B cell (primary cell): ENCODE data around the gene TBRG4. TPM values are rescaled to one million over a fixed set of nuclear protein-coding genes. Genes with fewer than 3 reads are reported as not detected.

Experiments used
- ATAC-seq: fragments of 200-7000 bp; cut with Tn5 transposase; one replicate; pipeline ENCODE4 v1.10.0; 2021; ENCODE audit warnings: low read depth, mild to moderate bottlenecking, moderate number of reproducible peaks, moderate library complexity
- CTCF ChIA-PET: fragments of 350-600 bp; sonication (Branson Sonifier 250); formaldehyde crosslinking; loops from one replicate; lab custom pipeline; 2021; ENCODE audit warnings: antibody characterized with exemption, inconsistent platforms; lab: Charles Lee
- POLR2A ChIA-PET: fragments of 350-600 bp; sonication (Branson Sonifier 250); formaldehyde crosslinking; loops from one replicate; lab custom pipeline; 2021; ENCODE audit warnings: antibody characterized with exemption; lab: Charles Lee
- DNase-seq: peaks from one replicate; pipeline ENCODE4 v3.0.0; 2013
- H2AFZ ChIP-seq: 2 replicates; pipeline ENCODE4 v1.6.1; 2012; ENCODE audit warnings: mild to moderate bottlenecking, low read depth, low read length; ENCODE audit not compliant: insufficient read depth, poor library complexity, severe bottlenecking
- H3K27ac ChIP-seq, 2 donors: 1 replicate in 1 of 2; 2 replicates in 1 of 2; pipeline ENCODE4 v1.5.1; 2012 to 2013; ENCODE audit warnings: low read length in 2 of 2, mild to moderate bottlenecking in 2 of 2, moderate library complexity in 1 of 2
- H3K27me3 ChIP-seq, 4 experiments: fragments of 200-600 bp in 1 of 4; sonication (generic) in 1 of 4; replicated peaks in 1 of 4; 1 replicate in 2 of 4; 2 replicates in 2 of 4; pipeline versions ENCODE4 v1.6.1 to v1.7.0; 2013 to 2016; ENCODE audit warnings: low read length in 3 of 4, mild to moderate bottlenecking in 2 of 4, mixed read lengths in 1 of 4, moderate library complexity in 1 of 4; ENCODE audit not compliant: insufficient read depth in 4 of 4, control insufficient read depth in 3 of 4; ENCODE audit errors: control extremely low read depth in 1 of 4
- H3K36me3 ChIP-seq, 2 experiments: replicated peaks in 1 of 2; 1 replicate in 1 of 2; 2 replicates in 1 of 2; pipeline versions ENCODE4 v1.6.1 to v1.7.1; 2013; ENCODE audit warnings: low read length in 1 of 2; ENCODE audit not compliant: insufficient read depth in 2 of 2, control insufficient read depth in 1 of 2; ENCODE audit errors: control extremely low read depth in 1 of 2, extremely low read depth in 1 of 2
- H3K4me1 ChIP-seq, 2 donors: fragments of 200-600 bp in 1 of 2; sonication (generic) in 1 of 2; 1 replicate in 1 of 2; 2 replicates in 1 of 2; pipeline versions ENCODE4 v1.5.1 to v1.6.1; 2013 to 2017; ENCODE audit warnings: low read length in 2 of 2; ENCODE audit not compliant: control insufficient read depth in 2 of 2, insufficient read depth in 2 of 2
- H3K4me2 ChIP-seq: replicated peaks from 2 replicates; pipeline ENCODE3; 2012; ENCODE audit warnings: mild to moderate bottlenecking, low read depth, low read length; ENCODE audit not compliant: poor library complexity, severe bottlenecking
- H3K4me3 ChIP-seq, 5 experiments: fragments of 200-600 bp in 1 of 5; sonication (generic) in 1 of 5; 1 replicate in 3 of 5; 2 replicates in 2 of 5; pipeline versions ENCODE4 v1.5.1 to v1.7.0; 2011 to 2016; ENCODE audit warnings: low read length in 4 of 5, mild to moderate bottlenecking in 4 of 5, low read depth in 2 of 5, control low read depth in 1 of 5, moderate library complexity in 1 of 5; ENCODE audit not compliant: insufficient read depth in 1 of 5; ENCODE audit errors: control extremely low read depth in 1 of 5, extremely low read depth in 1 of 5
- H3K79me2 ChIP-seq: fragments of 200-600 bp; sonication (generic); one replicate; pipeline ENCODE4 v1.6.0; 2016; ENCODE audit warnings: low read length; ENCODE audit not compliant: control insufficient read depth, insufficient read depth
- H3K9ac ChIP-seq: fragments of 200-600 bp; sonication (generic); 2 replicates; pipeline ENCODE4 v1.6.1; 2017; ENCODE audit warnings: mild to moderate bottlenecking, low read length, moderate library complexity
- H3K9me3 ChIP-seq, 3 donors: one replicate each; pipeline versions ENCODE4 v1.6.1 to v1.7.1; 2013; ENCODE audit warnings: low read length in 2 of 3; ENCODE audit not compliant: control insufficient read depth in 2 of 3, insufficient read depth in 1 of 3; ENCODE audit errors: control extremely low read depth in 1 of 3
- H4K20me1 ChIP-seq: 2 replicates; pipeline ENCODE4 v1.6.0; 2012; ENCODE audit warnings: mild to moderate bottlenecking, low read length; ENCODE audit not compliant: insufficient read depth, control insufficient read depth, poor library complexity, severe bottlenecking
- H3K27ac Mint-ChIP-seq: one replicate; pipeline ENCODE4 v1.8.0; 2021; ENCODE audit warnings: mixed read lengths
- H3K27me3 Mint-ChIP-seq: one replicate; pipeline ENCODE4 v1.8.0; 2021; ENCODE audit warnings: mixed read lengths
- H3K4me1 Mint-ChIP-seq: one replicate; pipeline ENCODE4 v1.8.0; 2021; ENCODE audit warnings: mixed read lengths
- H3K4me3 Mint-ChIP-seq: one replicate; pipeline ENCODE4 v1.8.0; 2021; ENCODE audit warnings: mixed read lengths
- H3K9me3 Mint-ChIP-seq: one replicate; pipeline ENCODE4 v1.8.0; 2022; ENCODE audit warnings: mixed read lengths; ENCODE audit not compliant: insufficient read depth
- EZH2 ChIP-seq: IDR thresholded peaks from 2 replicates; pipeline ENCODE4 v1.6.1; 2012; ENCODE audit warnings: borderline replicate concordance, low read depth, mild to moderate bottlenecking, moderate library complexity, low read length; ENCODE audit not compliant: insufficient read depth, poor library complexity, severe bottlenecking
- WGBS: methylation state at CpG from one replicate; pipeline ENCODE4 v1.1.5; 2013; ENCODE audit warnings: missing lambda C conversion rate; ENCODE audit not compliant: insufficient coverage; 5-methylcytosine and 5-hydroxymethylcytosine counted together
- intact Hi-C: fragments of 100-400 bp; cut with micrococcal nuclease; formaldehyde crosslinking; loops from one replicate; pipeline ENCODE4 v1.10.0; 2022
- polyA plus RNA-seq: library from polyadenylated mRNA; depleted of rRNA; stranded (reverse); fragments of >200 nt; gene quantifications from 2 replicates; pipeline ENCODE4 v1.2.3, GENCODE V29; 2012
- total RNA-seq, 2 donors: library from RNA; stranded (reverse); fragments of 120-200 nt in 1 of 2; gene quantifications; 1 replicate in 1 of 2; 2 replicates in 1 of 2; pipeline versions ENCODE4 v1.2.3 to v1.2.4, GENCODE V29; 2013 to 2022
- TF ChIP-seq, protein P1 (sequence below): fragments of 200-600 bp; IDR thresholded peaks from one replicate; pipeline ENCODE4 v1.8.0; 2022; ENCODE audit warnings: antibody characterized with exemption, mild to moderate bottlenecking

The TBRG4 gene
- total and polyA plus RNA-seq, 2 donors (not counting 1 experiment from before 2014, with no cell fraction given), result 92.8 to 111 TPM

GRCh38 chr7:45153233-45153632, 41.7 kb upstream of the TBRG4 start:
- intact Hi-C loops, result no loop called here
- no peak overlapping the region for H3K27ac Mint-ChIP-seq
- WGBS, result 56% methylated on average over 2 of the region's 3 CpGs
- no peak overlapping the region for H3K4me3 ChIP-seq
- TF ChIP-seq EZH2, result no peak
- TF ChIP-seq, protein P1, sequence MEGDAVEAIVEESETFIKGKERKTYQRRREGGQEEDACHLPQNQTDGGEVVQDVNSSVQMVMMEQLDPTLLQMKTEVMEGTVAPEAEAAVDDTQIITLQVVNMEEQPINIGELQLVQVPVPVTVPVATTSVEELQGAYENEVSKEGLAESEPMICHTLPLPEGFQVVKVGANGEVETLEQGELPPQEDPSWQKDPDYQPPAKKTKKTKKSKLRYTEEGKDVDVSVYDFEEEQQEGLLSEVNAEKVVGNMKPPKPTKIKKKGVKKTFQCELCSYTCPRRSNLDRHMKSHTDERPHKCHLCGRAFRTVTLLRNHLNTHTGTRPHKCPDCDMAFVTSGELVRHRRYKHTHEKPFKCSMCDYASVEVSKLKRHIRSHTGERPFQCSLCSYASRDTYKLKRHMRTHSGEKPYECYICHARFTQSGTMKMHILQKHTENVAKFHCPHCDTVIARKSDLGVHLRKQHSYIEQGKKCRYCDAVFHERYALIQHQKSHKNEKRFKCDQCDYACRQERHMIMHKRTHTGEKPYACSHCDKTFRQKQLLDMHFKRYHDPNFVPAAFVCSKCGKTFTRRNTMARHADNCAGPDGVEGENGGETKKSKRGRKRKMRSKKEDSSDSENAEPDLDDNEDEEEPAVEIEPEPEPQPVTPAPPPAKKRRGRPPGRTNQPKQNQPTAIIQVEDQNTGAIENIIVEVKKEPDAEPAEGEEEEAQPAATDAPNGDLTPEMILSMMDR, result no peak
- peaks cover 34% of the 10 kb centered on the region for H3K27me3 Mint-ChIP-seq
- no peaks in the 10 kb centered on the region for H3K9me3 Mint-ChIP-seq
- no peak overlapping the region for H3K9ac ChIP-seq
- no peak overlapping the region for H3K4me3 Mint-ChIP-seq
- ChIA-PET POLR2A (no interaction called here), CTCF (interaction anchor here (1.2 to 4.5 kb wide), 3 partner anchors 26 to 701 kb away, joined by 3 to 27 read pairs (median 5); no protein-coding TSS in a partner anchor)
- H3K4me1 Mint-ChIP-seq, result peaks cover 9% of the 10 kb centered on the region
- no peak overlapping the region for H3K27ac ChIP-seq
- no peaks in the 10 kb centered on the region for H3K36me3 ChIP-seq
- H3K9me3 ChIP-seq, result no peaks in the 10 kb centered on the region
- H4K20me1 ChIP-seq, result no peaks in the 10 kb centered on the region
- H2AFZ ChIP-seq, result no peak overlapping the region
- no peak for DNase-seq
- H3K27me3 ChIP-seq, result peaks cover 0 to 30% (median 8%) of the 10 kb centered on the region in 4 experiments
- no peak overlapping the region for H3K4me2 ChIP-seq
- ATAC-seq, result no peak
- H3K79me2 ChIP-seq, result no peaks in the 10 kb centered on the region
- peaks cover 9 to 17% of the 10 kb centered on the region in 2 donors for H3K4me1 ChIP-seq

DNA sequence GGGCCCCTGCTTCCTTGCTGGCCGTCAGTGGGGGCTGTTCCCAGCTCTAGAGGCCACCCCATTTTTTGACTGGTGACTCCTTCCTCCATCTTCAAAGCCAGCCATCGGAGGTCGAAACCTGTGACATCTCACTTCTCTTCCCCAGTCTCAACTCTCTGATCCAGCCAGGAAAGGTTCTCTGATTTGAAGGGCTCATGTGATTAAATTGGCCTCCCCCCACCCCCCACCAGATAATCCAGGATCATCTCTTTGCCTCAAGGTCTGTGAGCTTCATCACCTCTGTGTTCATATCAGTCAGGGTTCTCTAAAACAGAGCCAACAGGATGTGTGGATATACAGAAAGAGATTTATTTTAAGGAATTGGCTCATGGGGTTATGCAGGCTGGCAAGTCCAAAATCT, 40.5 kb upstream of the TBRG4 start:
- H4K20me1 ChIP-seq, result no peaks in the 10 kb centered on the region
- H2AFZ ChIP-seq, result no peak overlapping the region
- no peaks in the 10 kb centered on the region for H3K36me3 ChIP-seq
- H3K27me3 ChIP-seq, result peaks cover 0 to 24% (median 5%) of the 10 kb centered on the region in 4 experiments
- intact Hi-C loops, result no loop called here
- peaks cover 2 to 8% of the 10 kb centered on the region in 2 donors for H3K4me1 ChIP-seq
- whole genome bisulfite sequencing, result 61% methylated on average over 3 of the region's 3 CpGs
- peaks cover 32% of the 10 kb centered on the region for H3K27me3 Mint-ChIP-seq
- no peak overlapping the region for H3K27ac Mint-ChIP-seq
- POLR2A ChIA-PET, result no interaction called here
- H3K27ac ChIP-seq, result no peak overlapping the region
- ATAC-seq (no peak), DNase-seq (no peak)
- no peak overlapping the region for H3K4me3 ChIP-seq
- H3K4me2 ChIP-seq, result no peak overlapping the region
- TF ChIP-seq, protein P1, result no peak
- TF ChIP-seq EZH2, result no peak
- H3K9me3 ChIP-seq, result no peaks in the 10 kb centered on the region
- no peaks in the 10 kb centered on the region for H3K79me2 ChIP-seq
- H3K9me3 Mint-ChIP-seq, result no peaks in the 10 kb centered on the region
- H3K9ac ChIP-seq, result no peak overlapping the region
- CTCF ChIA-PET, result interaction anchor here (1.2 to 4.5 kb wide), 2 partner anchors 16 to 703 kb away, joined by 4 to 27 read pairs; no protein-coding TSS in a partner anchor
- peaks cover 6% of the 10 kb centered on the region for H3K4me1 Mint-ChIP-seq
- H3K4me3 Mint-ChIP-seq, result no peak overlapping the region
